ENCODE measurements around the gene COL16A1.

- TF ChIP-seq CTCF (IDR thresholded peaks at IDR 0.05; ENCODE audit: low read depth, low read length, poor library complexity, severe bottlenecking) (no peak), EZH2phosphoT487 (IDR thresholded peaks at IDR 0.05; ENCODE audit: borderline replicate concordance, low read length) (no peak)
Observed at GRCh38 chr1:31647106-31647505, 56.7 kb downstream of the COL16A1 start.

All from DOHH2 (cell line).